BJ (cell line): ENCODE data around the gene CDK11A. TPM values are rescaled to one million over a fixed set of nuclear protein-coding genes. Genes with fewer than 3 reads are reported as not detected.
"Not testable (repeated sequence)": the region's sequence is repeated elsewhere in the genome, so short reads cannot be mapped to it uniquely, and the experiment has no call there.

Source experiments
- CTCF ChIA-PET: fragments of 350-600 bp; formaldehyde crosslinking; extraction: SDS; loops from one replicate; lab custom pipeline; 2021; ENCODE audit warnings: antibody characterized with exemption, inconsistent platforms; lab: Yijun Ruan, JAX
- POLR2A ChIA-PET: fragments of 300-600 bp; sonication (Branson Sonifier 250); formaldehyde crosslinking; extraction: SDS; loops from one replicate; lab custom pipeline; 2021; ENCODE audit warnings: antibody characterized with exemption; lab: Charles Lee
- DNase-seq: peaks from one replicate; pipeline ENCODE4 v3.0.0-alpha.2; 2011; ENCODE audit warnings: low read depth
- H3K27me3 ChIP-seq: 2 replicates; pipeline ENCODE4 v1.6.0; 2011; ENCODE audit warnings: low read length; ENCODE audit not compliant: control insufficient read depth, insufficient read depth
- H3K36me3 ChIP-seq: 2 replicates; pipeline ENCODE4 v1.5.1; 2011; ENCODE audit warnings: low read length; ENCODE audit not compliant: control insufficient read depth, insufficient read depth
- H3K4me3 ChIP-seq: 2 replicates; pipeline ENCODE4 v1.5.1; 2011; ENCODE audit warnings: low read depth, mild to moderate bottlenecking, control low read depth, low read length
- CTCF ChIP-seq: IDR thresholded peaks from 2 replicates; pipeline ENCODE4 v1.5.1; 2011; ENCODE audit warnings: low read depth, mild to moderate bottlenecking, control low read depth, inconsistent platforms, low read length, moderate library complexity; ENCODE audit not compliant: insufficient read depth
- polyA plus RNA-seq: library from polyadenylated mRNA; depleted of rRNA; stranded (reverse); fragments of >200 nt; gene quantifications from 2 replicates; pipeline ENCODE4 v1.2.3, GENCODE V29; 2011

Gene CDK11A
- polyA plus RNA-seq, 1 experiment = 8.1 TPM

GRCh38 chr1:1721201-1721600 lies 3.0 kb downstream of the CDK11A start:
- ChIA-PET POLR2A (no interaction called here), CTCF (no interaction called here)
- H3K27me3 ChIP-seq = no peaks in the 10 kb centered on the region
- no peak overlapping the region for H3K4me3 ChIP-seq
- no peak for TF ChIP-seq CTCF
- no peak for DNase-seq
- H3K36me3 ChIP-seq = peaks cover 9% of the 10 kb centered on the region

- H3K27me3 ChIP-seq, H3K4me3 ChIP-seq, POLR2A ChIA-PET, CTCF ChIA-PET, H3K36me3 ChIP-seq, DNase-seq: not testable (repeated sequence)
Measured at GRCh38 chr1:1715109-1715883, 8.9 kb downstream of the CDK11A start.

- DNase-seq, H3K4me3 ChIP-seq, H3K36me3 ChIP-seq, H3K27me3 ChIP-seq, CTCF ChIA-PET, POLR2A ChIA-PET: not testable (repeated sequence)
Measured at GRCh38 chr1:1707897-1708296, 16.3 kb downstream of the CDK11A start.

- H3K27me3 ChIP-seq, DNase-seq, H3K4me3 ChIP-seq, H3K36me3 ChIP-seq, POLR2A ChIA-PET, CTCF ChIA-PET: not testable (repeated sequence)
Measured at GRCh38 chr1:1707241-1707640, 16.9 kb downstream of the CDK11A start.

- CTCF ChIA-PET, H3K27me3 ChIP-seq, H3K36me3 ChIP-seq, H3K4me3 ChIP-seq, DNase-seq, POLR2A ChIA-PET: not testable (repeated sequence)
Measured at GRCh38 chr1:1705623-1706022, 18.5 kb downstream of the CDK11A start.

- POLR2A ChIA-PET, CTCF ChIA-PET, DNase-seq, H3K4me3 ChIP-seq, H3K27me3 ChIP-seq, H3K36me3 ChIP-seq: not testable (repeated sequence)
Measured at GRCh38 chr1:1704284-1704957, 19.7 kb downstream of the CDK11A start.

GRCh38 chr1:1703796-1704195 lies 20.4 kb downstream of the CDK11A start:
- no peak for TF ChIP-seq CTCF
- Histone ChIP-seq H3K27me3 (no peaks in the 10 kb centered on the region), H3K36me3 (peaks cover 1% of the 10 kb centered on the region; the same call in 1 of the 2 replicates), H3K4me3 (no peak overlapping the region)
- no peak for DNase-seq
- CTCF ChIA-PET = no interaction called here
- POLR2A ChIA-PET = no interaction called here

GRCh38 chr1:1702506-1702905 lies 21.7 kb downstream of the CDK11A start:
- H3K36me3 ChIP-seq, POLR2A ChIA-PET, DNase-seq, H3K4me3 ChIP-seq, H3K27me3 ChIP-seq, CTCF ChIA-PET: not testable (repeated sequence)

- H3K4me3 ChIP-seq, H3K27me3 ChIP-seq, CTCF ChIA-PET, H3K36me3 ChIP-seq, DNase-seq, POLR2A ChIA-PET: not testable (repeated sequence)
Measured at GRCh38 chr1:1700557-1700956, 23.6 kb downstream of the CDK11A start.

GRCh38 chr1:1700067-1700466 lies 24.1 kb downstream of the CDK11A start:
- DNase-seq, H3K4me3 ChIP-seq, H3K27me3 ChIP-seq, POLR2A ChIA-PET, CTCF ChIA-PET, H3K36me3 ChIP-seq: not testable (repeated sequence)

GRCh38 chr1:1699061-1699460 lies 25.1 kb downstream of the CDK11A start:
- CTCF ChIA-PET, H3K27me3 ChIP-seq, POLR2A ChIA-PET, H3K4me3 ChIP-seq, DNase-seq, H3K36me3 ChIP-seq: not testable (repeated sequence)
